ENCODE results near the gene DPRX. TPM values are rescaled to one million over a fixed set of nuclear protein-coding genes. Genes with fewer than 3 reads are reported as not detected.

The DPRX gene
- total RNA-seq, 1 experiment from 2014 or later, result not detected

DNA sequence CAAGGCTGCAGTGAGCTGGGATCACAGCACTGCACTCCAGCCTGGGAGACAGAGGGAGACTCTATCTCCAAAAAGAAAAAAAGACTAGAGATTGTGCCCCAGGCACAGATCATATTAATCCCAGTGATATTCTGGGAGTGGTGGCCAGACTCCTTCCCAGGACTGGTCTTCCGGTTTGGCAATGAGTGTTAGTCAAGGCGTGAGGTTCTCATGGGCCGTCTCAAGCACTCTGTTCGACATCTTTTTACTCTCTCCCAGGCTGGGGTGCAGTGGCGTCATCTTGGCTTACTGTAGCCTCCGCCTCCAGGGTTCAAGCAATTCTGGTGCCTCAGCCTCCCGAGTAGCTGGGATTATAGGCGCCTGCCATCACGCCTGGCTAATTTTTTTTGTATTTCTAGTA is 5.3 kb upstream of the DPRX start (continued):
- no peak for TF ChIP-seq IRF2 (CRISPR knock-in tag; IDR thresholded peaks at IDR 0.05; ENCODE audit: borderline replicate concordance, low read depth)

DNA sequence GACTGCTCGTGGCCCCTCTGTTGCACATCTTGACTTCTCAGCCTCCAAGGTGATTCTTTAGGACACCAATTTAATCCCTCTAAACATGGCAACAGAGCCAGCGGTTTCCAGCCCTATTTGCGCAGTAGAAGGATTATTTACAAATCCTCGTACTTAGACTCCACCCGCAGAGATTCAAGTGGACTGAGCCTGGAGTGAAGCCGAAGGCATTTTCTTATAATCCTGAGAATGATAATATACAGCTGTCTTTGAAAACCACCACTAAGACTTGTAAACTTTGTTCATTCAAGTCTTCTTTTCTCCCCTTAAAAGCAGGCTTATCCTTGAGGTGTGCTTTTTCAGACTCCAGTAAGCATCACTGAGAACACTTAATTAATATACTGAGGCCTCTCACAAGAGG is 4.8 kb upstream of the DPRX start:
- H3K36me3 Mint-ChIP-seq, result no peaks in the 10 kb centered on the region
- TF ChIP-seq MXD4 (CRISPR knock-in tag; IDR thresholded peaks at IDR 0.05; ENCODE audit: borderline replicate concordance), result no peak
- TF ChIP-seq, protein P1, sequence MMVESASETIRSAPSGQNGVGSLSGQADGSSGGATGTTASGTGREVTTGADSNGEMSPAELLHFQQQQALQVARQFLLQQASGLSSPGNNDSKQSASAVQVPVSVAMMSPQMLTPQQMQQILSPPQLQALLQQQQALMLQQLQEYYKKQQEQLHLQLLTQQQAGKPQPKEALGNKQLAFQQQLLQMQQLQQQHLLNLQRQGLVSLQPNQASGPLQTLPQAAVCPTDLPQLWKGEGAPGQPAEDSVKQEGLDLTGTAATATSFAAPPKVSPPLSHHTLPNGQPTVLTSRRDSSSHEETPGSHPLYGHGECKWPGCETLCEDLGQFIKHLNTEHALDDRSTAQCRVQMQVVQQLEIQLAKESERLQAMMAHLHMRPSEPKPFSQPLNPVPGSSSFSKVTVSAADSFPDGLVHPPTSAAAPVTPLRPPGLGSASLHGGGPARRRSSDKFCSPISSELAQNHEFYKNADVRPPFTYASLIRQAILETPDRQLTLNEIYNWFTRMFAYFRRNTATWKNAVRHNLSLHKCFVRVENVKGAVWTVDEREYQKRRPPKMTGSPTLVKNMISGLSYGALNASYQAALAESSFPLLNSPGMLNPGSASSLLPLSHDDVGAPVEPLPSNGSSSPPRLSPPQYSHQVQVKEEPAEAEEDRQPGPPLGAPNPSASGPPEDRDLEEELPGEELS (CRISPR knock-in tag; IDR thresholded peaks at IDR 0.05), result no peak
- no peak for TF ChIP-seq MYBL2 (CRISPR knock-in tag; IDR thresholded peaks at IDR 0.05)
- no peak for TF ChIP-seq NR1H2 (CRISPR knock-in tag; IDR thresholded peaks at IDR 0.05)
- TF ChIP-seq, protein P2, sequence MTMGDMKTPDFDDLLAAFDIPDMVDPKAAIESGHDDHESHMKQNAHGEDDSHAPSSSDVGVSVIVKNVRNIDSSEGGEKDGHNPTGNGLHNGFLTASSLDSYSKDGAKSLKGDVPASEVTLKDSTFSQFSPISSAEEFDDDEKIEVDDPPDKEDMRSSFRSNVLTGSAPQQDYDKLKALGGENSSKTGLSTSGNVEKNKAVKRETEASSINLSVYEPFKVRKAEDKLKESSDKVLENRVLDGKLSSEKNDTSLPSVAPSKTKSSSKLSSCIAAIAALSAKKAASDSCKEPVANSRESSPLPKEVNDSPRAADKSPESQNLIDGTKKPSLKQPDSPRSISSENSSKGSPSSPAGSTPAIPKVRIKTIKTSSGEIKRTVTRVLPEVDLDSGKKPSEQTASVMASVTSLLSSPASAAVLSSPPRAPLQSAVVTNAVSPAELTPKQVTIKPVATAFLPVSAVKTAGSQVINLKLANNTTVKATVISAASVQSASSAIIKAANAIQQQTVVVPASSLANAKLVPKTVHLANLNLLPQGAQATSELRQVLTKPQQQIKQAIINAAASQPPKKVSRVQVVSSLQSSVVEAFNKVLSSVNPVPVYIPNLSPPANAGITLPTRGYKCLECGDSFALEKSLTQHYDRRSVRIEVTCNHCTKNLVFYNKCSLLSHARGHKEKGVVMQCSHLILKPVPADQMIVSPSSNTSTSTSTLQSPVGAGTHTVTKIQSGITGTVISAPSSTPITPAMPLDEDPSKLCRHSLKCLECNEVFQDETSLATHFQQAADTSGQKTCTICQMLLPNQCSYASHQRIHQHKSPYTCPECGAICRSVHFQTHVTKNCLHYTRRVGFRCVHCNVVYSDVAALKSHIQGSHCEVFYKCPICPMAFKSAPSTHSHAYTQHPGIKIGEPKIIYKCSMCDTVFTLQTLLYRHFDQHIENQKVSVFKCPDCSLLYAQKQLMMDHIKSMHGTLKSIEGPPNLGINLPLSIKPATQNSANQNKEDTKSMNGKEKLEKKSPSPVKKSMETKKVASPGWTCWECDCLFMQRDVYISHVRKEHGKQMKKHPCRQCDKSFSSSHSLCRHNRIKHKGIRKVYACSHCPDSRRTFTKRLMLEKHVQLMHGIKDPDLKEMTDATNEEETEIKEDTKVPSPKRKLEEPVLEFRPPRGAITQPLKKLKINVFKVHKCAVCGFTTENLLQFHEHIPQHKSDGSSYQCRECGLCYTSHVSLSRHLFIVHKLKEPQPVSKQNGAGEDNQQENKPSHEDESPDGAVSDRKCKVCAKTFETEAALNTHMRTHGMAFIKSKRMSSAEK (CRISPR knock-in tag; IDR thresholded peaks at IDR 0.05; ENCODE audit: borderline replicate concordance), result no peak
- no peak for TF ChIP-seq PRDM15 (CRISPR knock-in tag; IDR thresholded peaks at IDR 0.05)
- no peak for TF ChIP-seq NFE2L1 (CRISPR knock-in tag; IDR thresholded peaks at IDR 0.05)
- TF ChIP-seq, protein P3, sequence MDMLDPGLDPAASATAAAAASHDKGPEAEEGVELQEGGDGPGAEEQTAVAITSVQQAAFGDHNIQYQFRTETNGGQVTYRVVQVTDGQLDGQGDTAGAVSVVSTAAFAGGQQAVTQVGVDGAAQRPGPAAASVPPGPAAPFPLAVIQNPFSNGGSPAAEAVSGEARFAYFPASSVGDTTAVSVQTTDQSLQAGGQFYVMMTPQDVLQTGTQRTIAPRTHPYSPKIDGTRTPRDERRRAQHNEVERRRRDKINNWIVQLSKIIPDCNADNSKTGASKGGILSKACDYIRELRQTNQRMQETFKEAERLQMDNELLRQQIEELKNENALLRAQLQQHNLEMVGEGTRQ (CRISPR knock-in tag; IDR thresholded peaks at IDR 0.05), result no peak
- TF ChIP-seq AFF4 (CRISPR knock-in tag; IDR thresholded peaks at IDR 0.05; ENCODE audit: borderline replicate concordance), result no peak
- TF ChIP-seq HMGXB4 (CRISPR knock-in tag; IDR thresholded peaks at IDR 0.05), result no peak
- TF ChIP-seq ATF1 (CRISPR knock-in tag; IDR thresholded peaks at IDR 0.05), result no peak
- CTCF ChIA-PET, result no interaction called here
- H3K4me1 Mint-ChIP-seq, result peaks cover 5% of the 10 kb centered on the region
- no peak overlapping the region for H3K4me3 Mint-ChIP-seq
- no peaks in the 10 kb centered on the region; the same call in 1 of the 2 replicates for H3K27me3 Mint-ChIP-seq (ENCODE audit: low read depth)
- ATAC-seq (no peak), DNase-seq (ENCODE audit: low spot score) (no peak)
- POLR2A ChIA-PET, result no interaction called here
- no peaks in the 10 kb centered on the region for H3K9me3 Mint-ChIP-seq
- H3K27ac Mint-ChIP-seq, result peak overlapping the region; percentile 85; the same call in 1 of the 2 replicates

Data from WTC11 (cell line).